Femur (tissue), 1 donor: ENCODE results near the gene GDPD5.

ENCODE experiments used
- DNase-seq: peaks from one replicate; pipeline ENCODE4 v3.0.0-alpha.2; 2017

Gene GDPD5

DNA sequence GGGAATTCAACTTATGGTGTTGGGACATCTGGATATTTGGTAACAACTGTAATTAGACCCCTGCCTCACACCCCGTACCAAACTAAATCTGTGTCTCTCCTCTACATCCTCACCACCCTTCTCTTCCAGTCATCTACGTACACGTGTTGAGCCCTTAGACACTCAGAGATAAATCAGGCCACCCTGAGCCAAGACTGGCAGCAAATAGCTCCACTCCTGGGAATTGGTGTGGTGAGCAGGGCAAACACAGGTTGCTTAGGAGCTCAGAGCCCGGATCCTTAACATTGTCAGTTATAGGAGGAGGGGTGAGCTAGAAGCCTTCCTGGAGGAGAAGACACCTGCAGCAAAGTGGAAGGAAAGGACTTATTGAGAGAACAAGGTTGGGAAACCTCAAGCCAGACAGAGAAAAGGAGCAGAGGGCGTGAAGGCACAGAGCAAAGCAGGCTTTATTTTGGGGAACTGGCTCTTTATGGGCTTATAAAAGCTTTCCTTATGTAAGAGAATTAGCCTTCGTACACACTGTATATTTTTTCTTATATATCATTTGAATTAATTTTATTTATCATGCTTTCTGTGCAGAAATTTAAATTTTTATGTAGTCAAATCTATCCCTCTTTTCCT is 55.8 kb downstream of the GDPD5 start:
- no peak for DNase-seq

DNA sequence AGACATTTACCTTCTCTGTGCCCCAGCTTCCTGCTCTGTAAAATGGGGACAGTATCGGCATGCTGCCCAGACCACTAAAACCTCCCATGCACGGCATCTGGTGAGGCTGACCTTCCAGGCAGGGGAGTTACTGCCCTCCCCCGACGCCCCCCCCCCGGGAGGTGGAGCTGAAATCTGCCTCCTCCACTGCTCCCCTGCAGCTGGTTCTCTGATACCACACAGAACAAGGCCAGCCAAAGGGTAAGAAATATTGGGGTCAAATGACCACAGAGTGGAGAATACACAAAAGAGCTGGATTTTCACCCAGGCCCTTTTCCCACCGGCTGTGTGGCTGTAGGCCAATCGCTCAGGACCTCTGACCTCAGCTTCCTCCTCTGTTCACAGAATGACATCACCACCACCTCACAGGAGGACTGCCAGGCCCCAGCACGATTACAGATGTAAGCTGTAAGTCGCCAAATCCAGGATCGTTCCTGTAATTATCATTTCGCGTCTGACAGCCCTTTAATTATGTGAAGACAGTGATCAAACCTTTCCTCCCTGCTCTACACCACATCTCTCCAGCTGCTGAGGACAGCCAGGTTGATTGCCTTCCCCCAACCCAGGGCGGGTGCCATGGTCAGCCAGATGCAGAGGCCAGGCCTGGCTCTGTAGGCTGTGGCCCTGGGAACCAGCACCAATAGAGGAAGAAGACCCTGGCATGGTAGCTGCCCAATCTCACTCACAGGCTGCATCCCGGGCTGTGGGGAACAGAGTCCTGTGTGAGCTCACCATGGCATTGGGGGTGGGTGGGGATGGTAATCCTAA is 57.0 kb downstream of the GDPD5 start:
- peak; percentile 70 for DNase-seq

- no peak for DNase-seq
Measured at GRCh38 chr11:75467881-75468280, 57.9 kb downstream of the GDPD5 start.

GRCh38 chr11:75467311-75467710 is 58.4 kb downstream of the GDPD5 start:
- DNase-seq = no peak

- no peak for DNase-seq
Measured at GRCh38 chr11:75465701-75466531, 59.8 kb downstream of the GDPD5 start.

- DNase-seq = no peak
Measured at GRCh38 chr11:75463106-75463774, 62.5 kb downstream of the GDPD5 start.

- no peak for DNase-seq
Measured at GRCh38 chr11:75462117-75462653, 63.6 kb downstream of the GDPD5 start.

- DNase-seq = no peak
Measured at GRCh38 chr11:75461151-75461550, 64.6 kb downstream of the GDPD5 start.

GRCh38 chr11:75456596-75457183 is 69.1 kb downstream of the GDPD5 start:
- DNase-seq = no peak

DNA sequence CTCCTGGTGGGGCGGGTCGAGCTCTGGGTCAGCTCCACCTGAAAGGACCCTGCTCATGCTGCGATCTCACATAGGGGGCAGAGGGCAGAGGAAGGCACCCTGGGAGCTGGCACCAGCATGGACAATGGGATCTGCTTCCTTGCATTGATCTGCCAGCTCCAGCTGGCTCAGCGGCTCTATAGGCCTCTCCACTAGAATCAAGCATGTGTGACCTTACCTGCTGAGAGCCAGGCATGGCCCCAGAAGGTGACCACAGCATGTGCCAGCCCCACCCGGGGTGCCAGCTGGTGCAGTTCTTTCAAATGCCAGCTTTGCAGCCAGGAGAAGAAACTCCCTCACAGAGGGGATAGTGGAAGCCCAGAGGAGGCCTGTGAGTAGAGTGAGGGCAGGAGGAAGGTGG is 70.8 kb downstream of the GDPD5 start:
- no peak for DNase-seq

- DNase-seq = no peak
Measured at GRCh38 chr11:75453916-75454655, 71.7 kb downstream of the GDPD5 start.

DNA sequence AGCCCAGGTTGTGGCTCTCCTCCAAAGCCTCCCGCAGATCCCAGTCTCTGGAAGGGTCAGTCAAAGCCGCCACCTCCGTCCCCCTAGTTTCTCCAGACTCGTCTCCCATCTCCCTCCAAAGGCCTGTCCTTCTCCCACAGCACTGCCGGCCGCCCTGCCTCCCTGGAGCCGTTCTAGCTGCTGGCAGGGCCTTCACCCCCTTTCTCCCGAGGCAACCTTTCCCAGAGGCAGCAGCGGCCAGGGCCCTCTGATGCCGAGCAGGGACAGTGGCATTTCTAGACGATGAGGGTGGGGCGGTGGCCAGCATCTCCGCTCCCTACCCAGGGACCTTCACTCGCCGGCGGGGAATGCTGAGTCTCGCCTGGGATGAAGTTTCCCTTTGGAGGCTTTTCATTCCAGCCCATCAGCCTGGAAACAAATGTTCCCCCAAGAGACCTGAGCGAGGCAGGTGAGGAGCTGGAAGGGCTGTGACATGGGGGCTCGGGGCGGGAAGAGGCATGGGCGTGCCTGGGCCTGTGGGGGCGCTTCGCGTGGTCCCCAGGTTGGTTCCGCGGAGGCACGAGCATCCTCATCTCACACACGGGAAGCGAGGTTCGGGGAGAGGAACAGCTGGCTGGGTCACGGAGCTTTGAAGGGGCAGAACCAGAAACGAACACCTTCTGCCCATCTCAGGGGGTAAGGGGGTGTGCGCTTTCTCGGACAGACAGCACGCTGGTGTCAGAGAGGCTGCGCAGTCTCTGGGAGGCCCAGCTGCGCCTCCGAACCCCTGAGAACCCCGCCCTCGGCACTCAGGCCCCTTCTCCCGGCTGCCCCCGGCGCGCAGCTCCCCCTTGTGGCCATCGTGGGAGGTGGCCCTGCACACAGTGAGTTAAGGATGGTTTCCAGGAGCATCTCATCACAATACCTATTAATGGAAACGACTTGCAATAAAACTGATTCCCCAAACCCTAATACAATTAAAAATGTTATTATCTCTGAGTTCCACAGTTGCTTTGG is 74.6 kb downstream of the GDPD5 start:
- no peak for DNase-seq

DNA sequence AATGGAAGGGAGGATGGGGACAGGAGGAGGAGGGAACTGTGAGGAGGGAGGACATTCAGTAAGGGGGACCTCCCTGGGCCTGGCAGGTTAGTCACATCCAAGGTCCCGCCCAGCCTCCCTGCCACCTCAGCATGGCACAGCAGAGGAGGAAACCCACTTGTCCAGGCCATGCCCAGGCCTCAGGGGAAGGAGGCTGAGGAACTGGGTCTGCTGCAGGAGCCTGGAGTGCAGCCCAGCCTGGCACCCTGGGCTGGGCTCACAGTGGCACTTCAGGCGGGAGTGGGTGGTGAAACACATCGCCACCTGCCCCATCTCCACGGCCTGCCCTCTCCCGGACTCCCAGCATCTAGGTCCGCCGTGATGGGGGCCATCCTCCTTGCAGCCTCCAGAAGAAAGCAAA is 75.5 kb downstream of the GDPD5 start:
- DNase-seq = no peak

DNA sequence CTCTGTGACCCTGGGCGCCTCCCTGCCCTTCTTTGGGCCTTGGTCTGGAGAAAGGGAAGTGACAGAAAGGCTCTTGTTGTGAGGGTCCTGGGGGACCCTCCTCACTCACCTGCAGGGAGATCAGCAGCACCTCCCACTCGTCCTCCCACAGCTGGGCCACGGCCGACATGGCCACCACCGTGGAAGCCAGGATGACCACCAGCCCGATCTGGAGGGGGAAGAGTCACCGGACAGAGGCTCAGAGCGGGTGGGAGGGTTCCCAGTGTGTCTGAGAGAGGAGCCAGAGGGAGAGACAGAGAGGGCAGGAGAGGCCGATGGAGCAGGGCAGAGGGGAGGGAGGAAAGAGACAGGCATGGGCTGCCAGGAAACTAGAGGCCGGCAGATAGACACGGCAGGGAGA is 76.0 kb downstream of the GDPD5 start:
- no peak for DNase-seq

DNA sequence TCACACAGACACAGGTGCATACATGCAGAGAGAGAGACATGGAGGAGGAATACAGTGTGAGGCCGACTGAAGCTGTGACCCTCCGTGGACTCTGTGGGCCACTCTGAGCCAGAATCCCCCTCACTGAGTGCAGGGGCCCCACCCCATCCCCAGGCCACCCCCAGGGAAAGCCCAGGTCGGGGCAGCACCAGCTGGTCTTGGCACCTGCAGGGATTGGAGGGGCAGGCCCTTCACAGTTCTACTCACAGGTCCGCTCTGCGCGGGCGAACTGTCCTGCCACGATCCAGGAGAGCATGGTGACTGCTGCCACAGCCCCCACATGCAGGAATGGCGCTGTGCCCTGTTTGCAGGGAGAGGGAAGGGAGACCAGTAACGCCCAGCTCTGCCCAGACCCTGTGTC is 76.5 kb downstream of the GDPD5 start:
- DNase-seq = no peak

DNA sequence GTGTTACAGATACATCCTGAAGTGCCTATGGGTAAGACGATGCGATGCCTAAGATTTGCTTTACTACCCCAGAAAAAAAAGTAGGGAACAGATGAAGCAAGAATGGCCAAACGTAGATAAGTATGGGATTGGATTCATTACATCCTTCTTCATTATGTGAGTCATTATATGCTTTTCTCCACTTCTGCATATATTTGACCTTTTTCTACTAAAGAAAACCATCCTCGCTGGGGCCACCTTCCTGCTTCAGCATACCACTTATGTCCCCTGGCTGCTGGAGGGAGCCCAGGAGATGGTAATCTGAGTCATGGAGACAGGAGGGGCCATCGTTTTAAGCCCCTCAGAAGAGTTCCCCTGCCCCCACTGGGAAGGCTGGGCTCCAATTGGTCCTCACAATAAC is 78.3 kb downstream of the GDPD5 start:
- no peak for DNase-seq

DNA sequence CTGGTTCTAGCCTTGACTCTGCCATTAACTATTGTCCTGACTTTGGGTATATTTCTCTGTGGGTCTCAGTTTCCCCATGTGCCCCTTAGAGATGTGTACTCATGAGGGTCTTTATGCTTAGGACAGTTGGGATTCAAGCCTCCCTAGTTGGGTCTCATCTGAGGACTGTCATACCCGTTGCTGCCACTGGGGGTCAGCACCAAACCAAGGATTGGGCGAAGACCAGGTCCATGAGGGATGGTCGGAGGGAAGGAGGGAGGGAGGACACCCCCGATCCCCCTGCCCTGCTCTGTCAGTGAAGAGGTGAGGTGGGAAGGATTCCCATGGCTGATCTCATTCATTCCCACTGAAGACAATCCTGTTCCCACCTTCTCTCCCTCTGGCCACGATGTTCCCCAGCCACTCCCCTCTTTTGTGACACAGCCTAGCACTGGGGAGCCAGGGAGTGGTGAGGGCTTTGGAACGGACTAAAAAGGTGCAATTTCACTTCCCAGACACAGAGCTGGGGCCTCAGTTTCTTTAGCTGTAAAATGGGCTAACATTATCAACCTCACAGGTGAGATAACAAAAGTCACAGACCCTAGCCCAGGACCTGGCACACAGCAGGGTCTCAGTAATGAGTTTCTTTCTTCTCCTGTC is 80.3 kb downstream of the GDPD5 start:
- peak; percentile 79 for DNase-seq

DNA sequence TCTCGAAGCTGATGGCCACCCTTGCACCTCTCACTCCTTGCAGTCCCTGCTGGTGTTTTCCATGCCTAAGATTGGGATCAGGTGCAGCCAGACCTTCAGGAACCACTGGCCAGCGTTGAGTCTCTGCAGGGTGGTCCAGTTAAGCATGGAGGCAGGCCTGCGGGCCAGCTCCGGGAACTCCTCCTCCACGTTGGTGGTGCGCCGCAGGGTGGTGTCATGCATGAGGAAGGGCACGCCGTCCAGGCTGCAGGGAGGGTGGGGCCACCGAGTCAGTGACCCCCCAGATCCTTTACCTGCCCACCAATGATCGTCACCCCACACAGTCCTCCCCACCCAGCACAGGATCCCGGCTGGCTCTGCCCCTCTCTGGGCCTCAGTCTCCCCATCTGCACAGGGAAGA is 82.7 kb downstream of the GDPD5 start:
- DNase-seq = no peak

DNA sequence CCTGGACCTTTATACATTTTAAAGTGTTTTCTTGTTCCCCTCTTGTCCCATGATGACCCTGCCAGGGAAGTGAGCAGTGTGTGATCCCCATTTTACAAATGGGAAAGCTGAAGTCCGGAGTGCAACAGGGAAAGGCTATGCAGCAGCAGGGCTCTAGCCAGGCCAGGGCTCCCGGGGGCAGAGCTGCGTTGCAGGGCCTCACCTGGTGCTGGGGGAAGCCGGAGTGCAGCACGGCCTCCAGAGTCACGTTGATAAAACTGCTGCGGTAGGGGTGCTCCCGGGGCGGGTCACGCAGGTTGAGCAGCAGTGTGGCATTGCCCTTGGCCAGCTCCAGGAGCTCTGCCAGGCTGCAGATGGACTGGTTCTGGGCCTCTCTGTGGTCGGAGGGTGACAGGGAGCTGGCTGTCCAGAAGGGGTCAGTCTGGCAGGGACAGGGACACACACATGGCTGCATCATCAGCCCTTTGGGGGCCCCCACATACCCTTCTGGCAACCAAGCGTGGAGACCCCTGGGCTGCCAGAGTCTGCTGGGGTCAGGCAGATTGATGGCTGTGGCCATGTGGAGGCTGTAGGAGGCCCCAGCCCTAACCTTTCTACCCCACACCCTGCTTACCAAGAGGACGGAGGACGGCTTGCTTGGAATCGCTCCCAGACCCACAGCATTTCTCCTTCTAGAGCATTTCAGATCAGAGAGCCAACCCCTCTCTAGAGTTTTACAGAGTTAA is 83.4 kb downstream of the GDPD5 start:
- no peak for DNase-seq
